HL-60/S4 (cell line): ENCODE data around the gene ACTG2.
"Not testable (repeated sequence)": the region's sequence is repeated elsewhere in the genome, so short reads cannot be mapped to it uniquely, and the experiment has no call there.

ENCODE experiments used
- in situ Hi-C: fragments of 300-500 bp; cut with MboI; formaldehyde crosslinking; loops from 2 replicates; pipeline ENCODE4 v1.14.3; 2022; ENCODE audit warnings: low sequenced_read_pairs

Gene ACTG2

GRCh38 chr2:73931531-73932500 lies 39.0 kb downstream of the ACTG2 start:
- in situ Hi-C loops, result no loop called here

GRCh38 chr2:73933194-73933593 lies 40.4 kb downstream of the ACTG2 start:
- in situ Hi-C loops, result no loop called here

- in situ Hi-C loops, result no loop called here
Measured at GRCh38 chr2:73935641-73936040, 42.8 kb downstream of the ACTG2 start.

- in situ Hi-C loops, result no loop called here
Measured at GRCh38 chr2:73937103-73937885, 44.5 kb downstream of the ACTG2 start.

GRCh38 chr2:73937899-73938298 lies 45.1 kb downstream of the ACTG2 start:
- in situ Hi-C loops, result no loop called here

GRCh38 chr2:73938718-73939352 lies 46.0 kb downstream of the ACTG2 start:
- in situ Hi-C loops, result no loop called here

GRCh38 chr2:73939419-73939818 lies 46.6 kb downstream of the ACTG2 start:
- in situ Hi-C loops, result no loop called here

- in situ Hi-C loops, result not testable (repeated sequence)
Measured at GRCh38 chr2:73940066-73940465, 47.3 kb downstream of the ACTG2 start.

- in situ Hi-C loops, result no loop called here
Measured at GRCh38 chr2:73942664-73943063, 49.9 kb downstream of the ACTG2 start.

GRCh38 chr2:73944714-73945113 lies 51.9 kb downstream of the ACTG2 start:
- in situ Hi-C loops, result no loop called here

- in situ Hi-C loops, result no loop called here
Measured at GRCh38 chr2:73946215-73946614, 53.4 kb downstream of the ACTG2 start.

- in situ Hi-C loops, result no loop called here
Measured at GRCh38 chr2:73946666-73947065, 53.9 kb downstream of the ACTG2 start.

GRCh38 chr2:73947412-73948018 lies 54.7 kb downstream of the ACTG2 start:
- in situ Hi-C loops, result no loop called here

GRCh38 chr2:73949802-73950201 lies 57.0 kb downstream of the ACTG2 start:
- in situ Hi-C loops, result no loop called here

- in situ Hi-C loops, result no loop called here
Measured at GRCh38 chr2:73952499-73953446, 60.0 kb downstream of the ACTG2 start.

- in situ Hi-C loops, result no loop called here
Measured at GRCh38 chr2:73956218-73956865, 63.5 kb downstream of the ACTG2 start.

- in situ Hi-C loops, result no loop called here
Measured at GRCh38 chr2:73961274-73961673, 68.5 kb downstream of the ACTG2 start.

GRCh38 chr2:73961823-73962615 lies 69.2 kb downstream of the ACTG2 start:
- in situ Hi-C loops, result no loop called here

- in situ Hi-C loops, result no loop called here
Measured at GRCh38 chr2:73962798-73963197, 70.0 kb downstream of the ACTG2 start.
